K562 (cell line): ENCODE data around the gene NINJ2.

Experiments used
- BRD4 ChIP-seq: fragments of 200-600 bp; sonication (generic); IDR thresholded peaks from 2 replicates; pipeline ENCODE4 v1.6.1; 2017; ENCODE audit warnings: inconsistent platforms
- CEBPZ ChIP-seq: fragments of 150-350 bp; IDR thresholded peaks from 2 replicates; pipeline ENCODE4 v1.6.1; 2014; ENCODE audit warnings: low read depth, mild to moderate bottlenecking, low read length, borderline replicate concordance
- CTCF ChIP-seq, 3 experiments: IDR thresholded peaks in 2 of 3; conservative IDR thresholded peaks in 1 of 3; 2 replicates each; pipeline ENCODE4 v1.5.1; 2011 to 2012; ENCODE audit warnings: low read length in 3 of 3, mild to moderate bottlenecking in 3 of 3, control low read depth in 2 of 3, improper control_type of control experiment in 1 of 3, inconsistent platforms in 1 of 3, low read depth in 1 of 3, mixed read lengths in 1 of 3, moderate library complexity in 1 of 3; ENCODE audit not compliant: insufficient read depth in 2 of 3
- ELF4 ChIP-seq: fragments of 450-650 bp; formaldehyde crosslinking; IDR thresholded peaks from 2 replicates; pipeline ENCODE4 v1.4.0; 2022; ENCODE audit warnings: missing genetic modification characterization
- ETS1 ChIP-seq: conservative IDR thresholded peaks from 2 replicates; pipeline ENCODE4 v1.6.1; 2011; ENCODE audit warnings: low read depth, mild to moderate bottlenecking, low read length; ENCODE audit not compliant: control insufficient read depth
- EZH2 ChIP-seq: IDR thresholded peaks from 2 replicates; pipeline ENCODE4 v1.6.1; 2012; ENCODE audit warnings: low read depth, mild to moderate bottlenecking, inconsistent platforms, low read length, borderline replicate concordance
- FOXJ3 ChIP-seq: sonication (generic); formaldehyde crosslinking; IDR thresholded peaks from 2 replicates; pipeline ENCODE4 v1.4.0; 2020; ENCODE audit warnings: mild to moderate bottlenecking, missing genetic modification reagents
- NKRF ChIP-seq: fragments of 450-650 bp; IDR thresholded peaks from 2 replicates; pipeline ENCODE4 v1.6.1; 2016; ENCODE audit warnings: borderline replicate concordance
- RB1 ChIP-seq: fragments of 450-650 bp; IDR thresholded peaks from 2 replicates; pipeline ENCODE4 v1.6.1; 2017; ENCODE audit warnings: low read depth, mild to moderate bottlenecking
- THRAP3 ChIP-seq: fragments of 450-650 bp; IDR thresholded peaks from 2 replicates; pipeline ENCODE4 v1.6.1; 2016; ENCODE audit warnings: mild to moderate bottlenecking, inconsistent platforms, borderline replicate concordance
- U2AF2 ChIP-seq: fragments of 200-400 bp; formaldehyde crosslinking; optimal IDR thresholded peaks from 2 replicates; pipeline ENCODE3; 2017; ENCODE audit warnings: low read depth, mild to moderate bottlenecking, low read length
- UBTF ChIP-seq, 2 experiments: IDR thresholded peaks; 2 replicates each; pipeline ENCODE4 v1.6.1; 2012; ENCODE audit warnings: improper control_type of control experiment in 2 of 2, low read depth in 2 of 2, low read length in 2 of 2, borderline replicate concordance in 1 of 2
- ZNF655 ChIP-seq: fragments of 250-450 bp; sonication (Bioruptor Pico); IDR thresholded peaks from 2 replicates; pipeline ENCODE4 v1.5.0; 2021

GRCh38 chr12:632102-632696, 31.0 kb downstream of the NINJ2 start:
- no peak for TF ChIP-seq FOXJ3 (CRISPR knock-in tag)
- TF ChIP-seq CTCF (IDR thresholded peaks at IDR 0.05 in 2 of 3, conservative IDR thresholded peaks at IDR 0.05 in 1 of 3; ENCODE audit: insufficient read depth in 2 of 3, low read depth in 1 of 3, low read length in 3 of 3), result no peak
- TF ChIP-seq UBTF (IDR thresholded peaks at IDR 0.05; ENCODE audit: borderline replicate concordance in 1 of 2, low read depth in 2 of 2, low read length in 2 of 2), result no peak
- TF ChIP-seq BRD4, result no peak
- TF ChIP-seq ZNF655 (CRISPR knock-in tag), result no peak
- TF ChIP-seq ETS1, result no peak
- TF ChIP-seq ELF4 (CRISPR knock-in tag), result no peak
- TF ChIP-seq NKRF, result no peak
- no peak for TF ChIP-seq RB1
- TF ChIP-seq U2AF2, result no peak
- TF ChIP-seq THRAP3, result no peak
- TF ChIP-seq CEBPZ, result no peak
- TF ChIP-seq EZH2, result no peak
